Measurements from ENCODE around the gene MYLK. TPM values are rescaled to one million over a fixed set of nuclear protein-coding genes. Genes with fewer than 3 reads are reported as not detected.

MYLK gene
- polyA plus RNA-seq, 1 donor (not counting 4 experiments of a cell fraction or from before 2014, with no cell fraction given): 7.8 TPM

- H3K9me3 ChIP-seq (ENCODE audit: control insufficient read depth, low read depth, low read length): no peaks in the 10 kb centered on the region
- FAIRE-seq (no peak), DNase-seq (ENCODE audit: low read depth, low spot score) (no peak)
- peaks cover 0 to 2% of the 10 kb centered on the region in 2 experiments for H3K36me3 ChIP-seq (ENCODE audit: control insufficient read depth in 2 of 2, extremely low read depth in 1 of 2, insufficient read depth in 2 of 2, low read length in 2 of 2)
- no peak overlapping the region for H2AFZ ChIP-seq (ENCODE audit: control insufficient read depth, low read length)
- no peak overlapping the region for H3K4me2 ChIP-seq (ENCODE audit: control insufficient read depth, extremely low read depth, insufficient read depth, low read depth, low read length)
- dilution Hi-C loops (cut with MboI; ENCODE audit: extremely low pct_ligation_motif_present, low sequenced_read_pairs): no loop called here
- H3K27ac ChIP-seq (ENCODE audit: control insufficient read depth, insufficient read depth, low read length): no peak overlapping the region
- TF ChIP-seq EZH2 (IDR thresholded peaks at IDR 0.05; ENCODE audit: low read length): no peak
- no peak for TF ChIP-seq CTCF (optimal IDR thresholded peaks at IDR 0.05 in 1 of 3, IDR thresholded peaks at IDR 0.05 in 1 of 3, conservative IDR thresholded peaks at IDR 0.05 in 1 of 3; ENCODE audit: extremely low read depth in 1 of 3, insufficient read depth in 2 of 3, low read length in 3 of 3)
- H3K27me3 ChIP-seq (ENCODE audit: control insufficient read depth, extremely low read depth, insufficient read depth, low read length): no peaks in the 10 kb centered on the region
- no peak overlapping the region for H3K9ac ChIP-seq (ENCODE audit: control insufficient read depth, extremely low read depth, insufficient read depth, low read length)
- no peaks in the 10 kb centered on the region for H4K20me1 ChIP-seq (ENCODE audit: control insufficient read depth, extremely low read depth, insufficient read depth, low read length)
- no peaks in the 10 kb centered on the region for H3K79me2 ChIP-seq (ENCODE audit: control insufficient read depth, insufficient read depth, low read length)
- no peaks in the 10 kb centered on the region for H3K9me1 ChIP-seq (ENCODE audit: control insufficient read depth, extremely low read depth, insufficient read depth, low read length)
- no peak overlapping the region for H3K4me3 ChIP-seq (ENCODE audit: control insufficient read depth in 2 of 3, extremely low read depth in 1 of 3, insufficient read depth in 2 of 3, low read depth in 1 of 3, low read length in 3 of 3)
- H3K4me1 ChIP-seq (ENCODE audit: control insufficient read depth, extremely low read depth, insufficient read depth, low read length): peaks cover 17% of the 10 kb centered on the region
These were observed 248.9 kb downstream of the MYLK start for GRCh38 chr3:123635217-123635616.

GRCh38 chr3:123634149-123635051 lies 249.7 kb downstream of the MYLK start:
- H4K20me1 ChIP-seq (ENCODE audit: control insufficient read depth, extremely low read depth, insufficient read depth, low read length): no peaks in the 10 kb centered on the region
- H3K27me3 ChIP-seq (ENCODE audit: control insufficient read depth, extremely low read depth, insufficient read depth, low read length): no peaks in the 10 kb centered on the region
- no peaks in the 10 kb centered on the region for H3K9me3 ChIP-seq (ENCODE audit: control insufficient read depth, low read depth, low read length)
- peak overlapping the region; percentile 16 for H2AFZ ChIP-seq (ENCODE audit: control insufficient read depth, low read length)
- no peak for TF ChIP-seq CTCF (optimal IDR thresholded peaks at IDR 0.05 in 1 of 3, IDR thresholded peaks at IDR 0.05 in 1 of 3, conservative IDR thresholded peaks at IDR 0.05 in 1 of 3; ENCODE audit: extremely low read depth in 1 of 3, insufficient read depth in 2 of 3, low read length in 3 of 3)
- TF ChIP-seq EZH2 (IDR thresholded peaks at IDR 0.05; ENCODE audit: low read length): no peak
- peaks cover 17% of the 10 kb centered on the region for H3K4me1 ChIP-seq (ENCODE audit: control insufficient read depth, extremely low read depth, insufficient read depth, low read length)
- H3K4me2 ChIP-seq (ENCODE audit: control insufficient read depth, extremely low read depth, insufficient read depth, low read depth, low read length): no peak overlapping the region
- no peak for FAIRE-seq
- dilution Hi-C loops (cut with MboI; ENCODE audit: extremely low pct_ligation_motif_present, low sequenced_read_pairs): no loop called here
- no peak overlapping the region for H3K4me3 ChIP-seq (ENCODE audit: control insufficient read depth in 2 of 3, extremely low read depth in 1 of 3, insufficient read depth in 2 of 3, low read depth in 1 of 3, low read length in 3 of 3)
- no peaks in the 10 kb centered on the region for H3K79me2 ChIP-seq (ENCODE audit: control insufficient read depth, insufficient read depth, low read length)
- H3K9ac ChIP-seq (ENCODE audit: control insufficient read depth, extremely low read depth, insufficient read depth, low read length): no peak overlapping the region
- peaks cover 0 to 2% of the 10 kb centered on the region in 2 experiments for H3K36me3 ChIP-seq (ENCODE audit: control insufficient read depth in 2 of 2, extremely low read depth in 1 of 2, insufficient read depth in 2 of 2, low read length in 2 of 2)
- H3K9me1 ChIP-seq (ENCODE audit: control insufficient read depth, extremely low read depth, insufficient read depth, low read length): no peaks in the 10 kb centered on the region
- H3K27ac ChIP-seq (ENCODE audit: control insufficient read depth, insufficient read depth, low read length): no peak overlapping the region
- no peak for DNase-seq (ENCODE audit: low read depth, low spot score)

Measured in keratinocyte (primary cell).